Hematopoietic multipotent progenitor cell treated with erythropoietin and hydrocortisone succinate and interleukin-3 and kit ligand, for 17 days (in vitro differentiated cells): ENCODE data around the gene CCDC167.
"Not testable (repeated sequence)": the region's sequence is repeated elsewhere in the genome, so short reads cannot be mapped to it uniquely, and the experiment has no call there.

Experiments used
- DNase-seq: peaks from one replicate; pipeline ENCODE4 v3.0.0-alpha.2; 2015; ENCODE audit warnings: low spot score

The CCDC167 gene

DNA sequence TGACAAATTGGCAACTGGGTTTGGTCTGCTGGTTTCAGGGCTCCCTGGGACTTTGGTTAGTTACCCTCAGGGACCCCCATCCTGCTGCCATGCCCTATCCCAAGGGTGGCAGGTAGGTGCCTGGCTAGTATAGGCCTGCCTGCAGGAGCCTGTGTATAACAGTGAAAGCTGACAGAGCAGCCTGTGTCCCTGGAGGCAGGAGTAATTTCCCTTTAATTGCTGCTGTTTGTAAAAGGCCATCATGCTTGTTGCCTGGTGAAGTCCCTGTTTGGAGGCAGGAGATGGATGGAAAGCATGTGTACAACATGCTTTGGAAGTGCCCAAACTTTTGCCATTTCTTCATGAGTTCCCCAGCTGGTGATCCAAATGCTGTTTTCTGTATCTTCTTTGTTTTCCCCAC is 36.6 kb downstream of the CCDC167 start:
- no peak for DNase-seq

GRCh38 chr6:37460805-37461204 is 38.9 kb downstream of the CCDC167 start:
- peak; percentile 31 for DNase-seq

- DNase-seq, result peak; percentile 84
These were observed 39.5 kb downstream of the CCDC167 start for GRCh38 chr6:37459981-37460800.

GRCh38 chr6:37456816-37457560 is 42.7 kb downstream of the CCDC167 start:
- DNase-seq, result no peak

GRCh38 chr6:37456126-37456525 is 43.6 kb downstream of the CCDC167 start:
- no peak for DNase-seq

DNA sequence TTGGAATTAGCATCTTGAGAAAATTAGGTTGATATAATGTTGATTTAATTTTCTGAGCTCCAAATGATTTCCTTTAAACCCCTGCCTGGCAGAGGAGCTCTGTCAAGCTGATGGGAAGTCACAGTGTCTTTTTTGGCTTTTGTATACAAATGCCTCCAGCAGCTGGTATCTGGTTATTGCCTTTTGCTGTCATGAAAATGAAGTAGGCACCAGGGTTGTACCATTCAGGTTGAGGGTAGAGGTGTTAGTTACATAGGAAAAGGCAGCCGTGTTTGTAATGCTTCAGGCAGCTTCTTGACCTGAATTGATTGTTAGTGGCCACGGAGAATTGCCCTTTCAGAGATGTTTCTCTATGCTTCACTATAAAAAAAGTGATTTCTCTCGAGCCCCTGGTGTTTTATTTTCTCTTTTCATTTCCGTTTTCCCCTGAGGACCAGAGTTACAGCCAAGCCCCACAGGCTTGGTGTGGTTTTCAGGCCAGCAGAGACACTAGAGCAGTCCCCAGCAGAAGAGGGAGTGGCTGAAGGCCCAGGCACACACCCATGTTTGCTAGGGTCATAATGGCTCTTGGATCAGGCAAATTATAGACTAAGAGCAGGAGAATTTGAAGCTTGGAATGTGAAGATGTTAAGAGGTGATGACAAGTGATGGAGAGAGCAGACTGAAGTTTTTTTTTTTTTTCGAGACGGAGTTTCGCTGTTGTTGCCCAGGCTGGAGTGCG is 45.1 kb downstream of the CCDC167 start:
- no peak for DNase-seq

- DNase-seq, result no peak
These were observed 47.2 kb downstream of the CCDC167 start for GRCh38 chr6:37452522-37452921.

DNA sequence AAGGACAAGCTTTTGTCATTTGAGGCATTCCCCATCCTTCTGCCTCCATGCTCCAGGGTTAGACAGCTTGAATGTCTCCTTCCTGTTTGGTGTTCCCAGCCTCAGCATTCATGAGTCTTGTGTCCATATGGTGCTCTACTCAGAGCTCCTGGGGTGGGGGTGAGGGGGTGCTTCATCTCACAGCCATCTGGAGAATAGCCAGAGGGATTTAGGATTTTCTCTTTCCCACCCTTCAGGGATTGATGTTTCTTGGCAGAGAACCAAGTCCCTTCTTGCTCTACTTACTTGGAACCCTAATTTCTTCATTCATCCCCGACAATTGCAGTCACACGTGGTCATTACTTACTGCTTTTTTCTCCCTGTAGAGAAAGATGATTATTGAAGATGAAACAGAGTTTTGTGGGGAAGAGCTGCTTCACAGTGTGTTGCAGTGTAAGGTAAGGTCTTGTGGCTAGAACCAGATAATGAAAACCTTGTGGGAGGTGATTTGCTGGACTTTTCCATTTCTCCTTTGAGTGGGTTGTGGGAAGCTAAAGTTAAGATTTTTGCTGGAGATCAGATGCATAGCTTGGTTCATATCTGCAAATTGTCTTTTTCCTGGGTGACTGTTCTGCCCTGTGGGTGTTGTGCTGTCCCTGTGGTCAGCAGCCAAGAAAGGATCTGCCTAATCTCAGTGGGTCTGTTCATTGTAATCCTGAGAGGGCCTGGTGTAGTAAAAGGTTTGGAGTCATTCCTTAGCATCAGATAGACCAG is 48.1 kb downstream of the CCDC167 start:
- no peak for DNase-seq

GRCh38 chr6:37449984-37450383 is 49.7 kb downstream of the CCDC167 start:
- no peak for DNase-seq

DNA sequence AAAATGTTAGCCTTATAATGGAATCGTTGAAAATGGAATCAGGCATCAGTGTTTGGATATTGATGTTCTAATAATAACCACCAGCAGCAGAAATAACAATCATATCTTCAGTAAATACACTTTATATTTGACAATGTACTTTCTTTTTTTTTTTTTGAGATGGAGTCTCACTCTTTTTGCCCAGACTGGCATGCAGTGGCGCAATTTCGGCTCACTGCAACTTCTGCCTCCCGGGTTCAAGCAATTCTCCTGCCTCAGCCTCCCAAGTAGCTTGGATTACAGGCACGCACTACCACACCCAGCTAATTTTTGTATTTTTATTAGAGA is 56.5 kb downstream of the CCDC167 start:
- not testable (repeated sequence) for DNase-seq

GRCh38 chr6:37442416-37443215 is 57.1 kb downstream of the CCDC167 start:
- DNase-seq, result no peak

DNA sequence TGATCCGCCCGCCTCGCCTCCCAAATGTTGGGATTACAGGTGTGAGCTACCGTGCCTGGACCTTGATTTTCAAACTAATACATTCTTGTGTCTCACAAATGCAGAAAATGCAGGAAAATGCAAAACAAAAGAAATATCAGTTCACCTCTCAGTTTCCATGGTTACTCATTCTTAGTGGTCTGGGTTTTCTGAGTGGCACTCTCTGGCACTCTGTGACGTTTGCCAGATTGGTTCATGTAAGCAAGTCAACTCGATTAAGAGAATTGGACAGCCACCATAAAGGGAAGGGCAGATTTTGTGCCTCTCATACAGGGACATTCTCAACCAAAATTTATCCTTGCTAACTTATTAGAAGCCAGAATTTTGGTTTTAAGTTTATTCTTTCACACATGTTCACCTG is 58.0 kb downstream of the CCDC167 start:
- no peak for DNase-seq

GRCh38 chr6:37438930-37439329 is 60.8 kb downstream of the CCDC167 start:
- no peak for DNase-seq

GRCh38 chr6:37435816-37436215 is 63.9 kb downstream of the CCDC167 start:
- no peak for DNase-seq

DNA sequence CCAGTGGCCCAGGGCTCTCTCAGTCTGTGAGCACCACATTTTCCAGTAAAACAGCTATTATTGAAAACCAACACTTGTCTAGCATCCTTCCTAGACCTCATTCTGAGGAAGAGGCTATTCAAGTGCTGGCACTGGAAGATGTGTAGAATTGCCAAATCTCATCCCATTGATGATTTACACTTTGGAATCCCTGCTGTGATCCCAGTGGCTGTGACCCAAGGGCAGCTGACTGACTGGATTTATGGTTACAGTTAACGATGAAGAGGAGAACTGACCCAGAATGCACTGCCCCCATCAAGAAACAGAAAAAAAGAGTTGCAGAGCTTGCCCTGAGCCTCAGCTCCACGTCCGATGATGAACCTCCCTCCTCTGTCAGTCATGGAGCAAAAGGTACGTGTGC is 64.3 kb downstream of the CCDC167 start:
- DNase-seq, result no peak

DNA sequence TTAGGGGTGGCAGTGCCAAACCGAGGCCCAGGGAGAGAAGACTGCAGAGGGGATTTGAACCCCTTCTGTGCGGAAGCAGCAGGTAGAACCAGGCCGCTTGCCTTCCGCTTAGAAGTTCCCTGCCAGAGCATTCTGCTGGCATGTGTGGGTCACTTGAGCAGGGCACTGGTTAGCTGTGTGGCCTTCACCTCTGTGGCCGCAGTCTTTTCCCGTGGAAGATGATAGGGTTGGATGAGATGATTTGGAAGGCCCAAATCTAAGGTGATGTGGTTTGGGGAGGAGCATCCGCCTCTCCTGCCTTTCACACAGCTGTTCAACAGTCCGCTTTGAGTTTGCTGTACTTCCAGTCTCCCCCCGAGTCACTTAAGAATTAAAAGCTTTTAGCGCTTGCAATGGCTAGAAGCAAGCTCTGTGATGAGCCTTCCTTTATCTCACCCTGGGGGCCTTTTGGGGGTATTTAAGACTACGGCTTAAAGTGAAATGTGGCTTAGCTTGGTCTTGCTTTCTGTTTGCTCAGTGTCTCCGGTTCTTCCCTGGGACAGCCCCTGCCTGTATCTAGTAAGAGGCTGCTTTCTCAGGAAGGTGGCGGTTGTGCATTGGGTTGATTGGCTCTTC is 65.9 kb downstream of the CCDC167 start:
- no peak for DNase-seq
